ENCODE measurements around the gene SHH.

- TF ChIP-seq, protein P1, sequence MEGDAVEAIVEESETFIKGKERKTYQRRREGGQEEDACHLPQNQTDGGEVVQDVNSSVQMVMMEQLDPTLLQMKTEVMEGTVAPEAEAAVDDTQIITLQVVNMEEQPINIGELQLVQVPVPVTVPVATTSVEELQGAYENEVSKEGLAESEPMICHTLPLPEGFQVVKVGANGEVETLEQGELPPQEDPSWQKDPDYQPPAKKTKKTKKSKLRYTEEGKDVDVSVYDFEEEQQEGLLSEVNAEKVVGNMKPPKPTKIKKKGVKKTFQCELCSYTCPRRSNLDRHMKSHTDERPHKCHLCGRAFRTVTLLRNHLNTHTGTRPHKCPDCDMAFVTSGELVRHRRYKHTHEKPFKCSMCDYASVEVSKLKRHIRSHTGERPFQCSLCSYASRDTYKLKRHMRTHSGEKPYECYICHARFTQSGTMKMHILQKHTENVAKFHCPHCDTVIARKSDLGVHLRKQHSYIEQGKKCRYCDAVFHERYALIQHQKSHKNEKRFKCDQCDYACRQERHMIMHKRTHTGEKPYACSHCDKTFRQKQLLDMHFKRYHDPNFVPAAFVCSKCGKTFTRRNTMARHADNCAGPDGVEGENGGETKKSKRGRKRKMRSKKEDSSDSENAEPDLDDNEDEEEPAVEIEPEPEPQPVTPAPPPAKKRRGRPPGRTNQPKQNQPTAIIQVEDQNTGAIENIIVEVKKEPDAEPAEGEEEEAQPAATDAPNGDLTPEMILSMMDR (conservative IDR thresholded peaks at IDR 0.05; ENCODE audit: low read depth, low read length) = peak; percentile 60
- TF ChIP-seq MXI1 (IDR thresholded peaks at IDR 0.05; ENCODE audit: borderline replicate concordance, low read depth, low read length) = peak; percentile 41; the same call in 1 of the 2 replicates
- 0 out of 2 replicates have a peak, but pooled peaks have one; percentile 36 for TF ChIP-seq MAZ (IDR thresholded peaks at IDR 0.05; ENCODE audit: borderline replicate concordance, low read depth, low read length)
- no peak for TF ChIP-seq POLR2A (IDR thresholded peaks at IDR 0.05; ENCODE audit: low read depth, low read length)
Observed at GRCh38 chr7:155804897-155805825, 7.1 kb downstream of the SHH start.
